Skeletal muscle tissue (tissue), 4 donors: ENCODE data around the gene ELOVL7. TPM values are rescaled to one million over a fixed set of nuclear protein-coding genes. Genes with fewer than 3 reads are reported as not detected.
"Not testable (repeated sequence)": the region's sequence is repeated elsewhere in the genome, so short reads cannot be mapped to it uniquely, and the experiment has no call there.

Experiments
- H3K27ac ChIP-seq: one replicate; pipeline ENCODE4 v1.7.0; 2013; ENCODE audit warnings: mild to moderate bottlenecking, low read depth, low read length, inconsistent platforms
- H3K27me3 ChIP-seq, 3 donors: one replicate each; pipeline ENCODE4 v1.7.0; 2013; ENCODE audit warnings: low read length in 3 of 3; ENCODE audit not compliant: control insufficient read depth in 3 of 3, insufficient read depth in 3 of 3
- H3K36me3 ChIP-seq, 3 donors: one replicate each; pipeline ENCODE4 v1.7.0; 2013; ENCODE audit warnings: low read length in 3 of 3; ENCODE audit not compliant: control insufficient read depth in 3 of 3, insufficient read depth in 3 of 3
- H3K4me1 ChIP-seq, 3 donors: one replicate each; pipeline ENCODE4 v1.7.0; 2013; ENCODE audit warnings: low read length in 3 of 3, mild to moderate bottlenecking in 3 of 3; ENCODE audit not compliant: control insufficient read depth in 3 of 3, insufficient read depth in 3 of 3
- H3K4me3 ChIP-seq, 3 donors: one replicate each; pipeline ENCODE4 v1.7.0; 2013; ENCODE audit warnings: low read length in 3 of 3
- H3K9ac ChIP-seq, 3 donors: one replicate each; pipeline ENCODE4 v1.7.0; 2013; ENCODE audit warnings: low read length in 3 of 3, mild to moderate bottlenecking in 3 of 3, moderate library complexity in 2 of 3, low read depth in 1 of 3
- H3K9me3 ChIP-seq, 3 donors: one replicate each; pipeline ENCODE4 v1.7.0; 2013; ENCODE audit warnings: low read length in 3 of 3; ENCODE audit not compliant: control insufficient read depth in 3 of 3
- total RNA-seq: library from RNA; depleted of rRNA; stranded (reverse); fragments of >200 nt; gene quantifications from one replicate; pipeline ENCODE4 v1.2.3, GENCODE V29; 2014
- donor health status: Osteomylitis.

The ELOVL7 gene
- total RNA-seq, 1 donor from 2014 or later, result 0.52 TPM

DNA sequence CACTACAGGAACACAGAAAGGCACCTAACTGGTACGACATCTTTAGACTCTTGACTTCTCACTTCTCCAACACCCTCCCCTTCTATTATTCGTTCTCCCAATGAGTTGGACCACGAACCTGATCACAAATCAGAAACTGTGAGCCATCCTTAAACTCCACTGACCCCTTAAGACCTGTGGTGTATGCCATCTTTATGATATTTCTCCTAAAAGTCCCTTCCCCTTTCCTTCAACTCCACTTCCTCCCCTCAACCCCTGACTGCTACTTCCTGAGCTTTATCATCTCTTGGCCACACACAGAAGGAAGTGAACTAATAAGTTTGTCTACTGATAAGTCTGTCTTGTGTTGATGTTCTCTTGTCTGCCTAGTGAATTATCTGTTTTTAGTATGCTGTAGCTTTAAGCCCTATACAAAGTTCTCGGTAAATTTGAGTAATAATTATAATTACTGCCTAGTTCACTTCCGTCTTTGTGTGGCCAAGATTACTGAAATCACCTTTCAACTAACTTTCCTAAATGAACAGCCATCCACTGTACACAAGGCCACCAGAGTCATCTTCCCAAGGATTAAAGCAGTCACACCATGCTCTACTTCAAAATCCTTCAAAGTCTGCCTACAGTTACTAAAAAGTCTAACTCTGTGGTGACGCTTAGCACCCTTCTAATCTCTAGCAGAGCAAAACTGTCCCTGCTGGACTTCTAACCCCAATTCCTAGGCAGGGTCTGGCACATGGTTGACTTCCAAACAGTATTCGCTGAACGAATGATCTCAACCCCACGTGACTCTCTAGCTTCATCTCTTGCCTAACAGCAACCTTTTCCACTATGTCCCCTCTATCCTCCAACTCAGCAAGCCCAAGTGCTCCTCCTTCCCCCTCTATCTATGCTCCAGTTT is 23.2 kb downstream of the ELOVL7 start:
- no peak overlapping the region for H3K4me3 ChIP-seq
- no peaks in the 10 kb centered on the region for H3K27me3 ChIP-seq
- no peaks in the 10 kb centered on the region for H3K4me1 ChIP-seq
- H3K36me3 ChIP-seq, result no peaks in the 10 kb centered on the region
- H3K9ac ChIP-seq, result no peak overlapping the region
- no peak overlapping the region for H3K27ac ChIP-seq
- no peaks in the 10 kb centered on the region for H3K9me3 ChIP-seq

- H3K4me1 ChIP-seq, H3K36me3 ChIP-seq, H3K9ac ChIP-seq, H3K4me3 ChIP-seq, H3K27ac ChIP-seq, H3K9me3 ChIP-seq, H3K27me3 ChIP-seq: not testable (repeated sequence)
These were observed 27.9 kb downstream of the ELOVL7 start for GRCh38 chr5:60816138-60816537.

GRCh38 chr5:60814498-60814897 is 29.6 kb downstream of the ELOVL7 start:
- Histone ChIP-seq H3K27me3 (no peaks in the 10 kb centered on the region), H3K27ac (no peak overlapping the region), H3K9ac (no peak overlapping the region), H3K4me1 (no peaks in the 10 kb centered on the region), H3K36me3 (no peaks in the 10 kb centered on the region), H3K9me3 (no peaks in the 10 kb centered on the region), H3K4me3 (no peak overlapping the region)

GRCh38 chr5:60812426-60812825 is 31.6 kb downstream of the ELOVL7 start:
- Histone ChIP-seq H3K36me3 (no peaks in the 10 kb centered on the region), H3K4me1 (no peaks in the 10 kb centered on the region), H3K27ac (no peak overlapping the region), H3K9me3 (no peaks in the 10 kb centered on the region), H3K27me3 (no peaks in the 10 kb centered on the region), H3K9ac (no peak overlapping the region), H3K4me3 (no peak overlapping the region)

DNA sequence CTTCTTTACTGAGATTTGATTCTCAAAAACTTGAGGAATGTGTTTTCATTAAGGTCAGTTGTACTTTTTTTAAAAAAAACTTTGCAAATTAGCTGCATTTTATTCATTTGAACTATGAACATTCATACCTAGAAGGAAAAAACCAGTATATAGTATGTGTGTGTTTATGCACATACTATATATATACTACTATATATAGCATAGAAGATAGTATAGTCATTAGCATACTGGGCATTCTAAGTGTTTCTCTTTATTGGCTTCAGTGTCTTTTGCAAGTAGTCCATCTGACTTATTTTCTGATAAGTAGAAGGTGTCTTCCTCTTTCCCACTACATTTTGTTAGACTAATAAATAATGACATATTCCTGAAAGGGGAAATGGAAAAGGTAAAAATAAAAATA is 33.0 kb downstream of the ELOVL7 start:
- no peaks in the 10 kb centered on the region for H3K9me3 ChIP-seq
- H3K9ac ChIP-seq, result no peak overlapping the region
- H3K4me1 ChIP-seq, result no peaks in the 10 kb centered on the region
- H3K36me3 ChIP-seq, result no peaks in the 10 kb centered on the region
- no peak overlapping the region for H3K27ac ChIP-seq
- no peaks in the 10 kb centered on the region for H3K27me3 ChIP-seq
- no peak overlapping the region for H3K4me3 ChIP-seq

GRCh38 chr5:60810438-60811085 is 33.5 kb downstream of the ELOVL7 start:
- no peaks in the 10 kb centered on the region for H3K27me3 ChIP-seq
- H3K36me3 ChIP-seq, result no peaks in the 10 kb centered on the region
- H3K9ac ChIP-seq, result no peak overlapping the region
- no peaks in the 10 kb centered on the region for H3K9me3 ChIP-seq
- H3K4me1 ChIP-seq, result no peaks in the 10 kb centered on the region
- no peak overlapping the region for H3K4me3 ChIP-seq
- H3K27ac ChIP-seq, result no peak overlapping the region

GRCh38 chr5:60809891-60810425 is 34.1 kb downstream of the ELOVL7 start:
- Histone ChIP-seq H3K4me3 (no peak overlapping the region), H3K4me1 (no peaks in the 10 kb centered on the region), H3K9me3 (no peaks in the 10 kb centered on the region), H3K27ac (no peak overlapping the region), H3K36me3 (no peaks in the 10 kb centered on the region), H3K9ac (no peak overlapping the region), H3K27me3 (no peaks in the 10 kb centered on the region)

DNA sequence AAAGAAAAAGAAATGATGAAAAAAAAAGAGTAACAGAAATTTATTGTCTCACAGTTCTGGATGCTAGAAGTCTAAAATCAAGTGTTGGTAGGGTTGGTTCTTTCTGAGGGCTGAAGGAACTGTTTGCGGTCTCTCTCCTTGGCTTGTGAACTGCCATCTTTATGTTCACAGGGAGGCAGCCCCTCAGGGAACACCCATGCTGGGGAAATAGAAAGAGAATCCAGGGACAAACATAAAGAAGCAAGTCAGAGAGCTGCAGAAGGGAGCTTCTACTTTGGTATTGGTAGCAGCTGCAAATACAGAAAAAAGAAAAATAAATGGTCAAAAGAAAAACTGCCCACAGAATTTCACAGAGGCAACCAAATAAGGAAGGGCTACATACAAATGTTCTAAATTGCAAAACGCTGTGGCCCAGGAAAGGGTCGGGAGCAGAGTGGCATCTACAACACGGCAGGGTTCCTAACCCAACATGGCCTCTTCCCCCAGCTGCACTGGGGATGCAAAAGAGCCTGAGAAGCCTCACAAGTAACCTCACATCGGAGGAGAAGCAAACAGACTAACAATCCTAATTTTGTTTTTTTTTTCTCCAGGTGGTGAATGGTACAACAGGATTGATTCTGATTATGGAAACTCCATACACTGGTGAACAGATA is 37.4 kb downstream of the ELOVL7 start:
- Histone ChIP-seq H3K4me3 (no peak overlapping the region), H3K9ac (no peak overlapping the region), H3K9me3 (no peaks in the 10 kb centered on the region), H3K27ac (no peak overlapping the region), H3K27me3 (no peaks in the 10 kb centered on the region), H3K36me3 (no peaks in the 10 kb centered on the region), H3K4me1 (no peaks in the 10 kb centered on the region)

DNA sequence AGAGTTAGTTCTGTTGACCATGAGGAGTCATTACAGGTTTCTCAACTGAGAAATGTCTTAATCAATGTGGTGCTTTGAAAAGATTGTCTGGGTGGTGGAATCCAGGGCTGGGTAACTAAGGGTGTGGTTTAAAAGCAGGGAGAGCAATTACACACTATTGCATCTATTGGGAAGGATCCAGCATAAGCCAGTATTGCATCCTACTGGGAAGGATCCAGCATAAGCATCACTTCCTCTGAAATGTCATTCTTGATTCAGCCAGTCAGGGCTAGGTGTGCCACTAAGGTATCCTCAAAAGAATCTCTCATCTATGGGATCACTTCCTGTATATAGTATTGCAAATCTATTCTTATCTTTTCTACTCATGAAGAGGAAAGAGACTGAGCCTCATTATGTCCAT is 38.6 kb downstream of the ELOVL7 start:
- Histone ChIP-seq H3K4me3 (no peak overlapping the region), H3K9me3 (no peaks in the 10 kb centered on the region), H3K36me3 (no peaks in the 10 kb centered on the region), H3K27me3 (no peaks in the 10 kb centered on the region), H3K27ac (no peak overlapping the region), H3K4me1 (no peaks in the 10 kb centered on the region), H3K9ac (no peak overlapping the region)

DNA sequence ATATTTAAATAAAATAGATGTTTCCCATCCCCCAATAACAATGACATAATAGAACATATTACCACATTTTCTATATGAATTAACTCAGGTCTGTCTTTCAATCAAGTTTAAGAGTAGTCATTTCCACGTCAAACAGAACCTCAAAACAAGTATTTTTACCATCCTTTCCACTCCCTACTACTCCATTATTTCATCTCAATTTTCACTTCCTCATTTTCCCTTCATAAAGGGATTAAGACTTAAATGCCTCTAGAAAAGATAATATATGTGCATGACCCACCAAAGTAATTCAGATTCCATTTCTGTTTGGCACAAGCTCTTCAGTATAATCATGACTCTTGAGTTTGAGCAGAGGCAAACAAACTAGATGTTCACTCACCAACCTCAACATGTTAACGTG is 40.4 kb downstream of the ELOVL7 start:
- Histone ChIP-seq H3K36me3 (no peaks in the 10 kb centered on the region), H3K4me1 (no peaks in the 10 kb centered on the region), H3K9ac (no peak overlapping the region), H3K27me3 (no peaks in the 10 kb centered on the region), H3K27ac (no peak overlapping the region), H3K9me3 (no peaks in the 10 kb centered on the region), H3K4me3 (no peak overlapping the region)
